ENCODE measurements around the gene SCUBE2. TPM values are rescaled to one million over a fixed set of nuclear protein-coding genes. Genes with fewer than 3 reads are reported as not detected.

The SCUBE2 gene
- total RNA-seq, 1 donor from 2014 or later: 36.3 TPM

GRCh38 chr11:9001736-9002135 is 89.7 kb downstream of the SCUBE2 start:
- H3K4me3 ChIP-seq: no peak overlapping the region
- no peak for DNase-seq (ENCODE audit: extremely low spot score in 2 of 2)
- H3K36me3 ChIP-seq: no peaks in the 10 kb centered on the region
- H3K9me3 ChIP-seq: no peaks in the 10 kb centered on the region
- intact Hi-C loops (cut with DNase I): no loop called here
- H3K27ac ChIP-seq: no peak overlapping the region
- peaks cover 25% of the 10 kb centered on the region for H3K4me1 ChIP-seq
- H3K27me3 ChIP-seq: no peaks in the 10 kb centered on the region
- TF ChIP-seq POLR2AphosphoS5 (IDR thresholded peaks at IDR 0.05; ENCODE audit: insufficient read depth in 1 of 2, low read depth in 1 of 2): no peak
- TF ChIP-seq POLR2A (IDR thresholded peaks at IDR 0.05): no peak
- TF ChIP-seq CTCF (IDR thresholded peaks at IDR 0.05): no peak

- Histone ChIP-seq H3K27me3 (no peaks in the 10 kb centered on the region), H3K36me3 (no peaks in the 10 kb centered on the region), H3K9me3 (no peaks in the 10 kb centered on the region), H3K4me3 (no peak overlapping the region), H3K4me1 (peaks cover 4% of the 10 kb centered on the region), H3K27ac (no peak overlapping the region)
- TF ChIP-seq POLR2A (IDR thresholded peaks at IDR 0.05) (no peak), CTCF (IDR thresholded peaks at IDR 0.05) (no peak), POLR2AphosphoS5 (IDR thresholded peaks at IDR 0.05; ENCODE audit: insufficient read depth in 1 of 2, low read depth in 1 of 2) (no peak)
- no peak for DNase-seq (ENCODE audit: extremely low spot score in 2 of 2)
- intact Hi-C loops (cut with DNase I): no loop called here
Observed at GRCh38 chr11:8998017-8998416, 93.4 kb downstream of the SCUBE2 start.

GRCh38 chr11:8997451-8997850 is 93.9 kb downstream of the SCUBE2 start:
- Histone ChIP-seq H3K9me3 (no peaks in the 10 kb centered on the region), H3K4me1 (no peaks in the 10 kb centered on the region), H3K27me3 (no peaks in the 10 kb centered on the region), H3K27ac (no peak overlapping the region), H3K4me3 (no peak overlapping the region), H3K36me3 (no peaks in the 10 kb centered on the region)
- TF ChIP-seq POLR2AphosphoS5 (IDR thresholded peaks at IDR 0.05; ENCODE audit: insufficient read depth in 1 of 2, low read depth in 1 of 2) (no peak), POLR2A (IDR thresholded peaks at IDR 0.05) (no peak)
- intact Hi-C loops (cut with DNase I): no loop called here
- no peak for DNase-seq (ENCODE audit: extremely low spot score in 2 of 2)

GRCh38 chr11:8989453-8989852 is 101.9 kb downstream of the SCUBE2 start:
- Histone ChIP-seq H3K9me3 (no peaks in the 10 kb centered on the region), H3K27me3 (no peaks in the 10 kb centered on the region), H3K27ac (no peak overlapping the region), H3K4me3 (no peak overlapping the region), H3K36me3 (no peaks in the 10 kb centered on the region), H3K4me1 (no peaks in the 10 kb centered on the region)
- DNase-seq (ENCODE audit: extremely low spot score in 2 of 2): no peak
- intact Hi-C loops (cut with DNase I): no loop called here
- no peak for TF ChIP-seq CTCF (IDR thresholded peaks at IDR 0.05)
- no peak for TF ChIP-seq POLR2A (IDR thresholded peaks at IDR 0.05)
- no peak for TF ChIP-seq POLR2AphosphoS5 (IDR thresholded peaks at IDR 0.05; ENCODE audit: insufficient read depth in 1 of 2, low read depth in 1 of 2)

- TF ChIP-seq CTCF (IDR thresholded peaks at IDR 0.05): no peak
- TF ChIP-seq POLR2AphosphoS5 (IDR thresholded peaks at IDR 0.05; ENCODE audit: insufficient read depth in 1 of 2, low read depth in 1 of 2): no peak
- no peak for TF ChIP-seq POLR2A (IDR thresholded peaks at IDR 0.05)
- Histone ChIP-seq H3K27ac (no peak overlapping the region), H3K9me3 (no peaks in the 10 kb centered on the region), H3K4me1 (no peaks in the 10 kb centered on the region), H3K27me3 (no peaks in the 10 kb centered on the region), H3K4me3 (no peak overlapping the region), H3K36me3 (no peaks in the 10 kb centered on the region)
- intact Hi-C loops (cut with DNase I): no loop called here
- DNase-seq (ENCODE audit: extremely low spot score in 2 of 2): no peak
Observed at GRCh38 chr11:8988329-8989234, 102.8 kb downstream of the SCUBE2 start.

Data from vagina (tissue), 2 donors.